ENCODE data around the gene SLC9C1. TPM values are rescaled to one million over a fixed set of nuclear protein-coding genes. Genes with fewer than 3 reads are reported as not detected.
"Not testable (repeated sequence)": the region's sequence is repeated elsewhere in the genome, so short reads cannot be mapped to it uniquely, and the experiment has no call there.

Gene SLC9C1
- total RNA-seq, 4 donors from 2014 or later: not detected

DNA sequence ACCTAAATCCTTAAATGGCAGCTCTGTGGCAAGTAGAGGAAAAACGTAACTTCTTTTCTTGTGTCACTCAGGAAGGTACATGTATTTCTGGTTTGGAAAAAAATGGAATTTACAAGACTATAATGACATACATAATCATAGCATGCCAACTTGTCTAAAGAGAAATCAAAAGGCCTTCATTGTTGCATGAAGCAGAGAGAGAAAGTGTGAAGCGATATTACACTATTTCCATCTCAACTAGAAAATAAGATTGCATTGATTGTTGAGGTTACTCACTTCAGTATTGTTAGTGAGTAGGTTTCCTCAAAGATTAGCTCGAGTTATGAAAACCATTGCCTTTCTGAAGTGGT lies 93.7 kb downstream of the SLC9C1 start:
- H3K27me3 ChIP-seq: no peaks in the 10 kb centered on the region
- intact Hi-C loops (cut with DNase I): no loop called here
- no peak for DNase-seq
- H3K36me3 ChIP-seq: no peaks in the 10 kb centered on the region
- H3K27ac ChIP-seq: no peak overlapping the region
- H3K4me1 ChIP-seq: no peaks in the 10 kb centered on the region
- 75 to 86% methylated on average over 3 of the region's 3 CpGs for WGBS, 2 donors
- H3K4me3 ChIP-seq: no peak overlapping the region
- H3K9me3 ChIP-seq: no peaks in the 10 kb centered on the region
- no peak for TF ChIP-seq POLR2A (IDR thresholded peaks at IDR 0.05)

DNA sequence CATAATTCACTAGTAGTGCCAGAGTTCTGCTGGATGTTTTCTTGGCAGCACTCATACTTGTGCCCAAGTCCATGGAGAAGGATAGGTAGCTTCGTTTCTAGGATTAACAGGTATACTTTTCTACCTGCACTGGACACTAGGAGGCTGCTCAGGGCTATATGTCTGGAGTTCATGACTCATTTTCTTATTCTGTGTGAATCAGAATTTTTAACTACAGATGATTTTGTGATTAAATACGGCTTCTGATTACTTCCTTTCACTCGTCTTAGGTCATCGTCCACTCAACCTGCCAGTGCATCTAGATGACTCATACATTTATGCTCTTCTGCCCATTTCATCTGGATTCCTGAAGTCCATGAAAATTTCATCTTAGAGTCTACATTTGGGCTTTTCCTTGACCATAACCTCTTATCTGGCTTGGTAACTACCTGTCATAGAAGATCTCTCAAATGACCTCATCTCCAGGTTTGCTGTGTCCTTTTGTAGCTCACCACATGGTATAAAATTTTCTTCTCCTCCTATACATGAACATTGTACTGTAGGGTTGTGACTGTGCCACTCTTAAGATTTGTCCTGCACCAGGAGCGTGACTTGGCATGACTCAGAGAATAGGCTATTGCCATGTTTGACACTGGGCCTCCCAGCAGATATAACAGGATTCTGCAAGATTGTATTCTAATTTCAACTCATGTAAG lies 94.2 kb downstream of the SLC9C1 start:
- H3K36me3 ChIP-seq: no peaks in the 10 kb centered on the region
- H3K4me1 ChIP-seq: no peaks in the 10 kb centered on the region
- H3K4me3 ChIP-seq: no peak overlapping the region
- no peaks in the 10 kb centered on the region for H3K27me3 ChIP-seq
- no peak for TF ChIP-seq POLR2A (IDR thresholded peaks at IDR 0.05)
- TF ChIP-seq, protein P1, sequence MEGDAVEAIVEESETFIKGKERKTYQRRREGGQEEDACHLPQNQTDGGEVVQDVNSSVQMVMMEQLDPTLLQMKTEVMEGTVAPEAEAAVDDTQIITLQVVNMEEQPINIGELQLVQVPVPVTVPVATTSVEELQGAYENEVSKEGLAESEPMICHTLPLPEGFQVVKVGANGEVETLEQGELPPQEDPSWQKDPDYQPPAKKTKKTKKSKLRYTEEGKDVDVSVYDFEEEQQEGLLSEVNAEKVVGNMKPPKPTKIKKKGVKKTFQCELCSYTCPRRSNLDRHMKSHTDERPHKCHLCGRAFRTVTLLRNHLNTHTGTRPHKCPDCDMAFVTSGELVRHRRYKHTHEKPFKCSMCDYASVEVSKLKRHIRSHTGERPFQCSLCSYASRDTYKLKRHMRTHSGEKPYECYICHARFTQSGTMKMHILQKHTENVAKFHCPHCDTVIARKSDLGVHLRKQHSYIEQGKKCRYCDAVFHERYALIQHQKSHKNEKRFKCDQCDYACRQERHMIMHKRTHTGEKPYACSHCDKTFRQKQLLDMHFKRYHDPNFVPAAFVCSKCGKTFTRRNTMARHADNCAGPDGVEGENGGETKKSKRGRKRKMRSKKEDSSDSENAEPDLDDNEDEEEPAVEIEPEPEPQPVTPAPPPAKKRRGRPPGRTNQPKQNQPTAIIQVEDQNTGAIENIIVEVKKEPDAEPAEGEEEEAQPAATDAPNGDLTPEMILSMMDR (IDR thresholded peaks at IDR 0.05): peak in 1 of 6 experiments; percentile 8
- intact Hi-C loops (cut with DNase I): no loop called here
- no peak for DNase-seq
- no peaks in the 10 kb centered on the region for H3K9me3 ChIP-seq
- no peak overlapping the region for H3K27ac ChIP-seq
- WGBS, 2 donors: 64 to 74% methylated on average over 5 of the region's 5 CpGs

DNA sequence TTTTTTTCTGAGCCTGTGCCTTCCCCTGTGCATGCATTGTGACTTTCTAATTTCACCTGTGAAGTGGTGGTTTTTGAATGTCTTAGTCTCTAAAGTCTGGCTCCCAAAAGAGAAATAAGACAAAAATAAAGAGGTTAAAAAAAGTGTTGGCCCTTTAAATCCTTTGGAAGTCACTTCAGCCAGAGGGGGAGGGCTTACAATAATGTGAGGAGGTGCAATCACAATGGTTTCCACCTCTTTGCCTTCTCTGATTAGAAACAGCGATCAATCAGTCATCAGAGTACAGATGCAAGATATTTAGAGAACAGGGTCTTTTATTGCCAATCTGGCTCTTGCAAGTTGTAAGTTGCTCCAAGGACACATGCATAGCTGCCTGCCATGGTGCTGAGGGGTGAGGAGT lies 96.9 kb downstream of the SLC9C1 start:
- 75 to 100% methylated on average over 1 of the region's 1 CpG for WGBS, 2 donors
- no peak for DNase-seq
- intact Hi-C loops (cut with DNase I): no loop called here
- no peaks in the 10 kb centered on the region for H3K36me3 ChIP-seq
- H3K4me3 ChIP-seq: no peak overlapping the region
- H3K9me3 ChIP-seq: peaks cover 0 to 9% (median 0%) of the 10 kb centered on the region in 3 donors
- TF ChIP-seq POLR2A (IDR thresholded peaks at IDR 0.05): no peak
- TF ChIP-seq, protein P1 (IDR thresholded peaks at IDR 0.05): no peak
- H3K27ac ChIP-seq: no peak overlapping the region
- H3K4me1 ChIP-seq: no peaks in the 10 kb centered on the region
- no peaks in the 10 kb centered on the region for H3K27me3 ChIP-seq

- 61 to 75% methylated on average over 1 of the region's 1 CpG for WGBS, 2 donors
- Histone ChIP-seq H3K4me1 (peaks cover 0 to 5% (median 0%) of the 10 kb centered on the region in 3 donors), H3K27me3 (no peaks in the 10 kb centered on the region), H3K9me3 (peaks cover 0 to under 1% (median 0%) of the 10 kb centered on the region in 3 donors), H3K4me3 (no peak overlapping the region), H3K27ac (no peak overlapping the region), H3K36me3 (no peaks in the 10 kb centered on the region)
- intact Hi-C loops (cut with DNase I): no loop called here
- TF ChIP-seq POLR2A (IDR thresholded peaks at IDR 0.05): no peak
- TF ChIP-seq, protein P1 (IDR thresholded peaks at IDR 0.05): no peak
- DNase-seq: no peak
These were observed 106.7 kb downstream of the SLC9C1 start for GRCh38 chr3:112187300-112187699.

- H3K4me3 ChIP-seq: peak overlapping the region in 1 of 4 donors; percentile 37
These were observed 108.5 kb downstream of the SLC9C1 start for GRCh38 chr3:112185423-112186035.

DNA sequence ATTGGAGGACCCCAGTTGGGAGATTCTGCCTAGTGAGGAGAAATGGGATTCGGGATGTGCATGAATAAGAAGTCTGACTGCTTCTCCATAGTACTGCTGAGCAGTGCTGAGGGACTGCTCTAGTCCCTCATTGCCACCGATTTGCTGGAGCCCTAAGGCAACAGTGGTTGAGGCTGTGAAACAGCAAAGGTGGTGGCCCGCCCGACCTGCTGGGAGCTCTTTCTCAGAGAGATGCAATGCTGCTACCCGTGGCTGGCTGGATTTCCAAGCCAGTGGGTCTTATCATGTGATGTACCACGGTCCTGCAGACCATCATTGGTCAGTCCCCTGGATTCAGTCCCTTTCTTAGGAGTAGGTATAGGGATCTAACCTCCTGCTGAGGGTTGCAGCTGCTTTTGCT lies 118.4 kb downstream of the SLC9C1 start:
- WGBS, 2 donors: 75 to 93% methylated on average over 3 to 5 of the region's 6 CpGs
- no peak for DNase-seq
- TF ChIP-seq, protein P1 (IDR thresholded peaks at IDR 0.05): no peak
- no peak for TF ChIP-seq POLR2A (IDR thresholded peaks at IDR 0.05)

More at GRCh38 chr3:112185423-112186035, 108.5 kb downstream of the SLC9C1 start:
- H3K27ac ChIP-seq; H3K36me3 ChIP-seq; intact Hi-C loops (cut with DNase I); H3K4me1 ChIP-seq; DNase-seq; H3K9me3 ChIP-seq; H3K27me3 ChIP-seq: not testable (repeated sequence)
- 6 to 9% methylated on average over 2 to 9 of the region's 42 CpGs for WGBS, 2 donors

More for the DNA sequence above, 118.4 kb downstream of the SLC9C1 start:
- Histone ChIP-seq H3K27me3 (no peaks in the 10 kb centered on the region), H3K27ac (no peak overlapping the region), H3K9me3 (no peaks in the 10 kb centered on the region), H3K36me3 (no peaks in the 10 kb centered on the region), H3K4me3 (no peak overlapping the region), H3K4me1 (no peaks in the 10 kb centered on the region)
- intact Hi-C loops (cut with DNase I): no loop called here

Measured in esophagus squamous epithelium (tissue), 5 donors.